ENCODE results near the gene TSC22D4. TPM values are rescaled to one million over a fixed set of nuclear protein-coding genes. Genes with fewer than 3 reads are reported as not detected.

The TSC22D4 gene
- total RNA-seq, 1 donor from 2014 or later, result 51.8 TPM

GRCh38 chr7:100419660-100420226 is 59.3 kb downstream of the TSC22D4 start:
- no peak for TF ChIP-seq CTCF (IDR thresholded peaks at IDR 0.05)
- DNase-seq, result no peak

DNA sequence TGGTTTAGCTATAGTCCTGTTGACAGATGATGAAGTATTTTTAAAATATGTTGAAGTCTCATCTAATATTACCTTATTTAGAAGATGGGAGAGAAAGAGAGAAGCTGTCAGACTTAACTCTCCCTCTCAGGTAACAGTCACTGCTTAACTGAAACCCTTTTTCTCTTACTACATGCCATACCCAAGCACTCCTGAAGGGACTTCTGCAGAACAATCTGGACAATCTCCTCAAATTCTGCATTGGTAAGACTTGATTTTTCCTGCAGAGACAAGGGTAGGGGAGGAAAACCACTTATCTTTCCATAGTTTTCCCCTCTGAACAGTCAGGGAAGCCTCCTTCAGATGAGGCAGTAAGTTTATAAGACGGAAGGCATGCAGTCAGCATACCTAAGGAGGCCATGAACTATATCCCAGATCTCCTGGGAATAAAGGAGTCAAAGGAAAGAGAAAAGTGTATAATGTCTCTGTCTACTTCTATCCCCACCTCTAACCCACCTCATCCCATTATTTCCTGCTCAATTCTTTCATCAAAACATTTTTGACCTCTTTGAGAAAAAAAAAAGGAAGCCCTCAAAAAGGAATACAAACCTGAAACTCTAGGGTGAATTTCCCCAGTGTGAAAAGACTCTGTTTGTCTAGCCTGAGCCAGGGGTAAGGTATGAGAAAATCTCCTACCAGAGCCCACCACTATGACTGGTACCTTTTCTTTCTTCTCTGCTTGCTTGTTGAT is 59.9 kb downstream of the TSC22D4 start:
- no peak for ATAC-seq
- DNase-seq, result no peak
- Histone ChIP-seq H3K36me3 (no peaks in the 10 kb centered on the region), H3K27ac (no peak overlapping the region), H3K4me3 (no peak overlapping the region), H3K27me3 (no peaks in the 10 kb centered on the region), H3K4me1 (no peaks in the 10 kb centered on the region), H3K9me3 (no peaks in the 10 kb centered on the region)
- intact Hi-C loops (cut with DNase I), result no loop called here
- no peak for TF ChIP-seq CTCF (IDR thresholded peaks at IDR 0.05)

More at GRCh38 chr7:100419660-100420226, 59.3 kb downstream of the TSC22D4 start:
- ATAC-seq, result no peak
- no peaks in the 10 kb centered on the region for H3K27me3 ChIP-seq
- H3K4me1 ChIP-seq, result no peaks in the 10 kb centered on the region
- intact Hi-C loops (cut with DNase I), result no loop called here
- no peaks in the 10 kb centered on the region for H3K36me3 ChIP-seq
- H3K27ac ChIP-seq, result no peak overlapping the region
- H3K4me3 ChIP-seq, result no peak overlapping the region
- H3K9me3 ChIP-seq, result no peaks in the 10 kb centered on the region

Other genes starting within 250 kb of the TSC22D4 start
- not detected for gene SPDYE3, start 171.5 kb downstream of the TSC22D4 start, total RNA-seq
- gene PILRB, start 121.1 kb downstream of the TSC22D4 start, total RNA-seq, result 38.1 TPM
- 36.9 TPM for gene PILRA, start 105.7 kb downstream of the TSC22D4 start, total RNA-seq
- 4.8 TPM for gene ZCWPW1, start 50.5 kb downstream of the TSC22D4 start, total RNA-seq
- gene MEPCE, start 49.4 kb downstream of the TSC22D4 start, total RNA-seq, result 36.3 TPM
- gene PPP1R35, start 42.7 kb downstream of the TSC22D4 start, total RNA-seq, result 24.7 TPM
- 1.8 TPM for gene SPACDR, start 15.0 kb downstream of the TSC22D4 start, total RNA-seq
- 0.55 TPM for gene NYAP1, start 4.7 kb upstream of the TSC22D4 start, total RNA-seq
- 36.0 TPM for gene AGFG2, start 60.0 kb upstream of the TSC22D4 start, total RNA-seq
- gene SAP25, start 94.7 kb upstream of the TSC22D4 start, total RNA-seq, result 6.4 TPM
- 88.0 TPM for gene LRCH4, start 106.9 kb upstream of the TSC22D4 start, total RNA-seq
- gene FBXO24, start 107.1 kb upstream of the TSC22D4 start, total RNA-seq, result 1.4 TPM
- gene PCOLCE, start 123.1 kb upstream of the TSC22D4 start, total RNA-seq, result 57.2 TPM
- 14.7 TPM for gene MOSPD3, start 133.3 kb upstream of the TSC22D4 start, total RNA-seq
- gene TFR2, start 162.3 kb upstream of the TSC22D4 start, total RNA-seq, result 0.41 TPM
- gene ACTL6B, start 177.2 kb upstream of the TSC22D4 start, total RNA-seq, result not detected
- 208 TPM for gene GNB2, start 194.5 kb upstream of the TSC22D4 start, total RNA-seq
- gene GIGYF1, start 215.0 kb upstream of the TSC22D4 start, total RNA-seq, result 44.5 TPM
- gene POP7, start 226.9 kb upstream of the TSC22D4 start, total RNA-seq, result 20.2 TPM
- gene EPO, start 241.3 kb upstream of the TSC22D4 start, total RNA-seq, result not detected